ENCODE measurements around the gene DAPK1.

DAPK1 gene

DNA sequence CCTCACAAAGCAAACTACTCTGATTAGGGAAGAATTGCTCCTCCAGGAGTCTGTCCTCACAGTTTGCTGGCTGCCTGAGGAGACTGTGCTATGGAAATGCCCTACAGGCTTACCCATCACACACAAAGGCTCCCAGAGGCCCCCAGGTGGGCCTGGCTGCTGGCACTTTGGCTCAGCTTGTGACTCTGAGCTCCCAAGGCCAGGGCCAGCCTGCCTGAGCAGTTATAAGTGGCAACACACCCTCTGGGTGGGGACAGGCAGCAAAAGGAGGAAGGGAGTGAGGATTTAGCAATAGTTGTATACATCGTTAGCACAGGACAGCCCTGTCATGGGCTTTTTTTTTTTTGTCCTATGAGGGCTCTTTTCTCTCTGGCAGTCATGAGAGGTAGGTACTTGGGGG, 103.5 kb downstream of the DAPK1 start:
- TF ChIP-seq ZBTB7A (IDR thresholded peaks at IDR 0.05; ENCODE audit: low read depth) = no peak

DNA sequence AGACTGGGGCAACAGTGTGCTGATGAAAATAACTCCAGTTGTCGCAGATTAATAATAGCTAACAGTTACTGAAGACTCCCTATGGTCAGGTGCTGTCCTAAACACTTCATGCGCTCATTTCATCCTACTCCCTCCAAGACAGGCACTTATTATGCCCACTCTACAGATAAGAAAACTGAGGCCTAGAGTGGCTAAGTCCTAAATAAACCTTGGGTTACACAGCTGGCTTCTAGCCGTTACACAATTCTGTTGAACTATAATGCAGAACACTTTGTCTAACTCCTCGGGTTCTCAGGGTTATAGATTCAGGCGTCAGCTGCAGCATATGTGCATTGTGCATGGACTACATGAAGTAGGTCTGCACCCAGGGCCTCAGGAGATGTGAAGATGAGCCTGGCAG, 103.9 kb downstream of the DAPK1 start:
- no peak for TF ChIP-seq CREB1 (IDR thresholded peaks at IDR 0.05; ENCODE audit: low read depth)

DNA sequence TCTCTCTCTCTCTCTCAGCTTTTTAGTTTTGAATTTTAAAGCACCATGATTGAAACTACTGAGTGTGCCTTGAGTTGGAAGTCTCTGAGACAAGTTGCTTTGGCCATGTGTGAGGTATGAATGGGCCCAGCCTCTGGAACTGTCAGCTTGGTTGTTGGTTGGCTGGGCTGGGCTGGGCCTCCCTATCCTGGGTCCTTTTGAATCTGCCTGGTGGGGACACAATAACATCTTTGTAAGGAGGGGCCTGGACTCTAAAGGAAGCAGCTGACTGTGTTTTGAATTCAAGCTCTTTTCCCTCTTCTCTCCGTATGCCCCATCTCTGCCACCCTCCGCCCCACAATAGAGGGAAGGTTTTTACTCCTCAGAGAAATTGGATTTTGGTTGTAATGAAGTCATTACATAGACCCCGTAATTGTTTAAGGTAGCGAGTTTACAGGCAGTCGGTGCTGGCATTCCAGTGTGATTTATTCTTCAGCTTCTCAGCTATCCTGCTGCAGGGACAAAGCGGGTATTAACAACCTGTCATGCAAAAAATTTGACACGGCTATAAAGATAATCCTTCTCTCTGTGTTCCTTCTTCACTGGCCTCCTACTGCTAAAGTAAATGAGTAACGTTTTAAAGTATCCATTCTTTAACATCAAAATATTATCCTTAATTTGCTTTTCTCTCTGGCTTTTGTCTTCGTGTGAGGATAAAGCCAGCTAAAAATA, 105.4 kb downstream of the DAPK1 start:
- TF ChIP-seq EGR1 (IDR thresholded peaks at IDR 0.05) (no peak), ZBTB7A (IDR thresholded peaks at IDR 0.05; ENCODE audit: low read depth) (no peak), TCF12 (IDR thresholded peaks at IDR 0.05; ENCODE audit: low read depth) (no peak), EP300 (IDR thresholded peaks at IDR 0.05; ENCODE audit: borderline replicate concordance) (no peak), YY1 (IDR thresholded peaks at IDR 0.05; ENCODE audit: low read depth) (no peak), NFIC (IDR thresholded peaks at IDR 0.05) (no peak), RAD21 (IDR thresholded peaks at IDR 0.05; ENCODE audit: low read depth) (no peak), CEBPB (IDR thresholded peaks at IDR 0.05) (no peak)
- TF ChIP-seq, protein P1, sequence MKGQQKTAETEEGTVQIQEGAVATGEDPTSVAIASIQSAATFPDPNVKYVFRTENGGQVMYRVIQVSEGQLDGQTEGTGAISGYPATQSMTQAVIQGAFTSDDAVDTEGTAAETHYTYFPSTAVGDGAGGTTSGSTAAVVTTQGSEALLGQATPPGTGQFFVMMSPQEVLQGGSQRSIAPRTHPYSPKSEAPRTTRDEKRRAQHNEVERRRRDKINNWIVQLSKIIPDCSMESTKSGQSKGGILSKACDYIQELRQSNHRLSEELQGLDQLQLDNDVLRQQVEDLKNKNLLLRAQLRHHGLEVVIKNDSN (IDR thresholded peaks at IDR 0.05) = no peak

DNA sequence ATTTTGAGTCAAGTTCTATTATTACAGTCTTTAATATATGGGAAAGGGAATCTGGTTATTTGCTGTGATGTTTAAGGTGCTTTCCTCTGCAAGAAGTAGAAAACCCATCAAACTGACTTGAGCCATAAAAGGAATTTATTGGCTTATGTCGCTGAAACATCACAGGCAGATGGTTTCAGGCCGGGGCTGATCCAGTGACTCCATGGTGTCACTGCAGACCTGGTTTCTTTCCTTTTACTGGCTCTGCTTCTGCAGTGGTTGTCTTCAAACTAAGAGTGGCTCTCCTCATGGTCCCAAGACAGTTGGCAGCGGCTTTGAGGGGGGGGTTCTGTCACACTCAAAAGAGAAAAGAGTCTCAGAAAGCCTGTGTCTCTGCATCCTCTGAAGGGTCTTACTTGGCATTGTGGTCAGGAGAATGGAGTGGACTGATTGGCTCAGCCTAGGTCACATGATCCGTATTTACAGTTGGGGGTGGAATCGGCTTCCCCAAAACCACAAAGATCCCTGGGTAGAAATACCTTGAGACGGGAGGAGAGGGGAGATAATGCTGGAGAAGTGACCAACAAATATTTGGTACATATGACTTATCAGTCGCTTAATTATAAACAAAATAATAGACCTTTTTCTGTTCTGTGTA, 106.3 kb downstream of the DAPK1 start:
- TF ChIP-seq CREB1 (IDR thresholded peaks at IDR 0.05; ENCODE audit: low read depth) (no peak), TEAD4 (IDR thresholded peaks at IDR 0.05) (no peak), TCF12 (IDR thresholded peaks at IDR 0.05; ENCODE audit: low read depth) (no peak)

DNA sequence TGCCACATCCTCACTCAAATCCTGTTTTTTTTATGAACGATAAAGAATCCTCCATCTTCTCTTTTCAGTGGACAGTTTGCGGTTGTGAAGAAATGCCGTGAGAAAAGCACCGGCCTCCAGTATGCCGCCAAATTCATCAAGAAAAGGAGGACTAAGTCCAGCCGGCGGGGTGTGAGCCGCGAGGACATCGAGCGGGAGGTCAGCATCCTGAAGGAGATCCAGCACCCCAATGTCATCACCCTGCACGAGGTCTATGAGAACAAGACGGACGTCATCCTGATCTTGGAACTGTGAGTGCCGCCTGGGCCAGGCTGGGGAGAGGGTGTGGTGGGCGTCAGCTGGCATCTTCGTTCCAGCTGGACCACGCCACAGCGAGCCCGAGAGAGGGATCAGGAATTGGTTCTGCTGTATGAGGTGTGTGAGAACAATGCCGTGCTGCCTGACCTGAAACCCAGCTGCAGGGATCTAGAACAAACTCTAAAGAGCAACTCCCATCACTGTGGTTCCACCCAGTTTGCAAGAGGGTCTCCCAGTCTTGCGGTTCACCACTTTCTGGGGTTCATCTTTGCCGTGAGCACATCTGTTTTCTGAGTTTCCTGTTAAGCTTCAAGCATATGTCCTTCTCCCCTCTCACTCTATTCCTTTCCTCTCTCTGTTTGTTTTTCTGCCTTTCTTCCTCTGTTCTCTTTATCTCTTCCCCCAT, 107.4 kb downstream of the DAPK1 start:
- TF ChIP-seq NFIC (IDR thresholded peaks at IDR 0.05) (no peak), EGR1 (IDR thresholded peaks at IDR 0.05) (no peak), TCF12 (IDR thresholded peaks at IDR 0.05; ENCODE audit: low read depth) (no peak), ZBTB7A (IDR thresholded peaks at IDR 0.05; ENCODE audit: low read depth) (no peak), YY1 (IDR thresholded peaks at IDR 0.05; ENCODE audit: low read depth) (no peak), CREB1 (IDR thresholded peaks at IDR 0.05; ENCODE audit: low read depth) (no peak)
- TF ChIP-seq, protein P2, sequence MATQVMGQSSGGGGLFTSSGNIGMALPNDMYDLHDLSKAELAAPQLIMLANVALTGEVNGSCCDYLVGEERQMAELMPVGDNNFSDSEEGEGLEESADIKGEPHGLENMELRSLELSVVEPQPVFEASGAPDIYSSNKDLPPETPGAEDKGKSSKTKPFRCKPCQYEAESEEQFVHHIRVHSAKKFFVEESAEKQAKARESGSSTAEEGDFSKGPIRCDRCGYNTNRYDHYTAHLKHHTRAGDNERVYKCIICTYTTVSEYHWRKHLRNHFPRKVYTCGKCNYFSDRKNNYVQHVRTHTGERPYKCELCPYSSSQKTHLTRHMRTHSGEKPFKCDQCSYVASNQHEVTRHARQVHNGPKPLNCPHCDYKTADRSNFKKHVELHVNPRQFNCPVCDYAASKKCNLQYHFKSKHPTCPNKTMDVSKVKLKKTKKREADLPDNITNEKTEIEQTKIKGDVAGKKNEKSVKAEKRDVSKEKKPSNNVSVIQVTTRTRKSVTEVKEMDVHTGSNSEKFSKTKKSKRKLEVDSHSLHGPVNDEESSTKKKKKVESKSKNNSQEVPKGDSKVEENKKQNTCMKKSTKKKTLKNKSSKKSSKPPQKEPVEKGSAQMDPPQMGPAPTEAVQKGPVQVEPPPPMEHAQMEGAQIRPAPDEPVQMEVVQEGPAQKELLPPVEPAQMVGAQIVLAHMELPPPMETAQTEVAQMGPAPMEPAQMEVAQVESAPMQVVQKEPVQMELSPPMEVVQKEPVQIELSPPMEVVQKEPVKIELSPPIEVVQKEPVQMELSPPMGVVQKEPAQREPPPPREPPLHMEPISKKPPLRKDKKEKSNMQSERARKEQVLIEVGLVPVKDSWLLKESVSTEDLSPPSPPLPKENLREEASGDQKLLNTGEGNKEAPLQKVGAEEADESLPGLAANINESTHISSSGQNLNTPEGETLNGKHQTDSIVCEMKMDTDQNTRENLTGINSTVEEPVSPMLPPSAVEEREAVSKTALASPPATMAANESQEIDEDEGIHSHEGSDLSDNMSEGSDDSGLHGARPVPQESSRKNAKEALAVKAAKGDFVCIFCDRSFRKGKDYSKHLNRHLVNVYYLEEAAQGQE (IDR thresholded peaks at IDR 0.05; ENCODE audit: low read depth) = no peak
- TF ChIP-seq, protein P1 (IDR thresholded peaks at IDR 0.05) = no peak

DNA sequence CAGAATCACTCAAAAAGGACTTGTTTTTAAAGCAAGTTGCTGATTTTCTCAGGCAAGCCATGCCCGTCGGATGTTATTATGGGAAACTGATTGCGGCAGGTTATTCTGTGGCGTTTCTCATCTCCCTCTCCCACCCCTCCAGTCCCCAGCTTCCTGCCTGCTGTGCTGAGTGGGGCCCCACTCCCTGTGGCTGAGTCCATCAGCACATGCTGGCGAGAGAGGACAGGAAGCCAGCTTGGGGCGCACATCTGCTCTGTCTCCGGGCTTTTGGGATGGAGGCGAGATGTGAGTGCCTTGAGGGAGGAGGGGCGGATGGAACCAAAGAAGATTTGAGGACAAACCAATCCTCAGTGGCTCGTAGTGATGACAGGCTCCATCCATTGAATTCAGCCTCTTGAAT, 108.0 kb downstream of the DAPK1 start:
- TF ChIP-seq CEBPB (IDR thresholded peaks at IDR 0.05) = no peak
- no peak for TF ChIP-seq EP300 (IDR thresholded peaks at IDR 0.05; ENCODE audit: borderline replicate concordance)
- TF ChIP-seq, protein P3, sequence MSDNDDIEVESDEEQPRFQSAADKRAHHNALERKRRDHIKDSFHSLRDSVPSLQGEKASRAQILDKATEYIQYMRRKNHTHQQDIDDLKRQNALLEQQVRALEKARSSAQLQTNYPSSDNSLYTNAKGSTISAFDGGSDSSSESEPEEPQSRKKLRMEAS (IDR thresholded peaks at IDR 0.05) = no peak
- TF ChIP-seq TEAD4 (IDR thresholded peaks at IDR 0.05) = no peak
- TF ChIP-seq TAF1 (IDR thresholded peaks at IDR 0.05; ENCODE audit: low read depth) = no peak
- no peak for TF ChIP-seq FOXM1 (IDR thresholded peaks at IDR 0.05; ENCODE audit: borderline replicate concordance, low read depth)
- TF ChIP-seq, protein P2 (IDR thresholded peaks at IDR 0.05; ENCODE audit: low read depth) = no peak
- no peak for TF ChIP-seq ZBTB7A (IDR thresholded peaks at IDR 0.05; ENCODE audit: low read depth)
- TF ChIP-seq EGR1 (IDR thresholded peaks at IDR 0.05) = no peak
- no peak for TF ChIP-seq CREB1 (IDR thresholded peaks at IDR 0.05; ENCODE audit: low read depth)
- TF ChIP-seq, protein P1 (IDR thresholded peaks at IDR 0.05) = no peak

Measured in Ishikawa (cell line).